IMR-90 (cell line): ENCODE measurements around the gene AGK. TPM values are rescaled to one million over a fixed set of nuclear protein-coding genes. Genes with fewer than 3 reads are reported as not detected.

Source experiments
- ATAC-seq: fragments of 200-7000 bp; cut with Tn5 transposase; 2 replicates; pipeline ENCODE4 v1.9.1; 2020; ENCODE audit warnings: low read depth, mild to moderate bottlenecking, moderate library complexity
- BruUV-seq: library from RNA; stranded (reverse); fragments of 400-500 nt; replicated peaks from 2 replicates; lab custom pipeline; 2021; lab: Mats Ljungman, UMichigan
- CTCF ChIA-PET: fragments of 300-600 bp; formaldehyde crosslinking; extraction: SDS; loops from one replicate; lab custom pipeline; 2021; ENCODE audit warnings: antibody characterized with exemption; lab: Yijun Ruan, JAX
- POLR2A ChIA-PET: fragments of 300-600 bp; sonication (Branson Sonifier 250); formaldehyde crosslinking; loops from one replicate; lab custom pipeline; 2022; ENCODE audit warnings: antibody characterized with exemption; ENCODE audit not compliant: unreplicated experiment; lab: Charles Lee
- DNase-seq: peaks from one replicate; pipeline ENCODE4 v3.0.0; 2013
- H2AFZ ChIP-seq: replicated peaks from 2 replicates; pipeline ENCODE3; 2013; ENCODE audit warnings: low read length, mild to moderate bottlenecking; ENCODE audit not compliant: poor library complexity
- H2AK5ac ChIP-seq: 2 replicates; pipeline ENCODE4 v1.6.1; 2013; ENCODE audit warnings: low read depth, low read length, inconsistent platforms
- H2AK9ac ChIP-seq: replicated peaks from 2 replicates; pipeline ENCODE3; 2013; ENCODE audit warnings: mild to moderate bottlenecking, low read depth, low read length, moderate library complexity; ENCODE audit not compliant: poor library complexity
- H2BK120ac ChIP-seq: 2 replicates; pipeline ENCODE4 v1.6.1; 2013; ENCODE audit warnings: low read depth, low read length, inconsistent platforms
- H2BK15ac ChIP-seq: 3 replicates; pipeline ENCODE4 v1.6.1; 2013; ENCODE audit warnings: low read depth, low read length, inconsistent platforms
- H2BK20ac ChIP-seq: 2 replicates; pipeline ENCODE4 v1.6.1; 2013; ENCODE audit warnings: low read depth, mild to moderate bottlenecking, inconsistent platforms, low read length, moderate library complexity
- H2BK5ac ChIP-seq: 2 replicates; pipeline ENCODE4 v1.6.1; 2013; ENCODE audit warnings: mild to moderate bottlenecking, low read depth, low read length, inconsistent platforms; ENCODE audit not compliant: poor library complexity, severe bottlenecking
- H3K14ac ChIP-seq: replicated peaks from 2 replicates; pipeline ENCODE4 v1.6.1; 2013; ENCODE audit warnings: low read depth, low read length, inconsistent platforms
- H3K18ac ChIP-seq: 2 replicates; pipeline ENCODE4 v1.6.1; 2013; ENCODE audit warnings: low read depth, low read length, control low read depth
- H3K23ac ChIP-seq: 2 replicates; pipeline ENCODE4 v1.6.1; 2013; ENCODE audit warnings: low read depth, low read length, inconsistent platforms
- H3K27ac ChIP-seq: 2 replicates; pipeline ENCODE4 v1.5.1; 2013; ENCODE audit warnings: mild to moderate bottlenecking, control low read depth, low read length; ENCODE audit not compliant: insufficient read depth
- H3K27me3 ChIP-seq: 2 replicates; pipeline ENCODE4 v1.6.1; 2013; ENCODE audit warnings: low read length; ENCODE audit not compliant: control insufficient read depth, insufficient read depth
- H3K36me3 ChIP-seq: 2 replicates; pipeline ENCODE4 v1.6.1; 2013; ENCODE audit warnings: low read length, mixed read lengths; ENCODE audit not compliant: control insufficient read depth, insufficient read depth
- H3K4ac ChIP-seq: 2 replicates; pipeline ENCODE4 v1.6.1; 2013; ENCODE audit warnings: low read depth, low read length, inconsistent platforms
- H3K4me1 ChIP-seq: 2 replicates; pipeline ENCODE4 v1.6.1; 2013; ENCODE audit warnings: low read length, mixed read lengths; ENCODE audit not compliant: control insufficient read depth, insufficient read depth
- H3K4me2 ChIP-seq: 2 replicates; pipeline ENCODE4 v1.6.1; 2013; ENCODE audit warnings: low read depth, mild to moderate bottlenecking, control low read depth, low read length, moderate library complexity
- H3K4me3 ChIP-seq: 2 replicates; pipeline ENCODE4 v1.5.1; 2013; ENCODE audit warnings: low read depth, mild to moderate bottlenecking, control low read depth, low read length, moderate library complexity; ENCODE audit not compliant: insufficient read depth
- H3K56ac ChIP-seq: 2 replicates; pipeline ENCODE4 v1.6.1; 2013; ENCODE audit warnings: low read length, inconsistent platforms; ENCODE audit not compliant: insufficient read depth; ENCODE audit errors: extremely low read depth
- H3K79me1 ChIP-seq, 2 experiments: 2 replicates each; pipeline ENCODE4 v1.6.1; 2013; ENCODE audit warnings: low read length in 2 of 2, inconsistent platforms in 1 of 2, low read depth in 1 of 2
- H3K9ac ChIP-seq: 2 replicates; pipeline ENCODE4 v1.6.1; 2013; ENCODE audit warnings: low read depth, low read length, control low read depth
- H3K9me1 ChIP-seq: 2 replicates; pipeline ENCODE4 v1.6.1; 2013; ENCODE audit warnings: low read length, inconsistent platforms; ENCODE audit not compliant: insufficient read depth
- H3K9me3 ChIP-seq: 2 replicates; pipeline ENCODE4 v1.6.1; 2013; ENCODE audit warnings: low read length; ENCODE audit not compliant: control insufficient read depth, insufficient read depth
- H4K20me1 ChIP-seq: 2 replicates; pipeline ENCODE4 v1.6.1; 2013; ENCODE audit warnings: low read length, inconsistent platforms; ENCODE audit not compliant: insufficient read depth
- H4K5ac ChIP-seq: 2 replicates; pipeline ENCODE4 v1.6.1; 2013; ENCODE audit warnings: mild to moderate bottlenecking, low read depth, low read length, control low read depth
- H4K8ac ChIP-seq, 2 experiments: 2 replicates each; pipeline ENCODE4 v1.6.1; 2013; ENCODE audit warnings: low read depth in 2 of 2, low read length in 2 of 2, control low read depth in 1 of 2, inconsistent platforms in 1 of 2
- H4K91ac ChIP-seq: 2 replicates; pipeline ENCODE4 v1.6.1; 2013; ENCODE audit warnings: low read depth, low read length, inconsistent platforms; ENCODE audit not compliant: insufficient read depth
- CHD1 ChIP-seq: IDR thresholded peaks from 2 replicates; pipeline ENCODE4 v1.6.1; 2012; ENCODE audit warnings: low read depth, low read length, improper control_type of control experiment
- MAZ ChIP-seq: IDR thresholded peaks from 2 replicates; pipeline ENCODE4 v1.6.1; 2012; ENCODE audit warnings: low read depth, mild to moderate bottlenecking, low read length, improper control_type of control experiment, moderate library complexity, borderline replicate concordance
- NFE2L2 ChIP-seq: fragments of 150-350 bp; IDR thresholded peaks from 2 replicates; pipeline ENCODE4 v1.6.1; 2016; ENCODE audit warnings: low read depth, mild to moderate bottlenecking, low read length
- SMC3 ChIP-seq: fragments of 150-350 bp; IDR thresholded peaks from 2 replicates; pipeline ENCODE4 v1.6.1; 2016; ENCODE audit warnings: low read depth, mild to moderate bottlenecking, antibody characterized with exemption, low read length, moderate library complexity
- WGBS, 2 experiments: methylation state at CpG; one replicate each; pipeline versions ENCODE4 v1.1.5 to v1.1.7; 2013; ENCODE audit warnings: missing lambda C conversion rate in 2 of 2; ENCODE audit not compliant: insufficient read length in 1 of 2; ENCODE audit errors: extremely low coverage in 2 of 2; 5-methylcytosine and 5-hydroxymethylcytosine counted together
- dilution Hi-C: fragments of 300-500 bp; cut with HindIII; formaldehyde crosslinking; loops from one replicate; pipeline ENCODE4 v1.14.3; 2018; ENCODE audit warnings: low sequenced_read_pairs; ENCODE audit not compliant: unreplicated experiment
- in situ Hi-C: fragments of 300-500 bp; cut with MboI; formaldehyde crosslinking; loops from 3 replicates; pipeline ENCODE4 v1.14.3; 2019; ENCODE audit warnings: low sequenced_read_pairs, inconsistent platforms, mixed read lengths
- intact Hi-C: fragments of 100-400 bp; cut with micrococcal nuclease; formaldehyde crosslinking; loops from 2 replicates; pipeline ENCODE4 v1.10.0; 2022
- polyA plus RNA-seq, 3 experiments: library from polyadenylated mRNA; depleted of rRNA; stranded (reverse); fragments of >200 nt; gene quantifications; 2 replicates each; pipeline ENCODE4 v1.2.3, GENCODE V29; 2012; ENCODE audit warnings: low replicate concordance in 1 of 3
- total RNA-seq: library from RNA; depleted of rRNA; stranded (reverse); fragments of >200 nt; gene quantifications from 2 replicates; pipeline ENCODE4 v1.2.3, GENCODE V29; 2012

Gene AGK
- total and polyA plus RNA-seq, 2 of the 4 experiments (the other 2 are of a cell fraction): 35.5 to 37.3 TPM

DNA sequence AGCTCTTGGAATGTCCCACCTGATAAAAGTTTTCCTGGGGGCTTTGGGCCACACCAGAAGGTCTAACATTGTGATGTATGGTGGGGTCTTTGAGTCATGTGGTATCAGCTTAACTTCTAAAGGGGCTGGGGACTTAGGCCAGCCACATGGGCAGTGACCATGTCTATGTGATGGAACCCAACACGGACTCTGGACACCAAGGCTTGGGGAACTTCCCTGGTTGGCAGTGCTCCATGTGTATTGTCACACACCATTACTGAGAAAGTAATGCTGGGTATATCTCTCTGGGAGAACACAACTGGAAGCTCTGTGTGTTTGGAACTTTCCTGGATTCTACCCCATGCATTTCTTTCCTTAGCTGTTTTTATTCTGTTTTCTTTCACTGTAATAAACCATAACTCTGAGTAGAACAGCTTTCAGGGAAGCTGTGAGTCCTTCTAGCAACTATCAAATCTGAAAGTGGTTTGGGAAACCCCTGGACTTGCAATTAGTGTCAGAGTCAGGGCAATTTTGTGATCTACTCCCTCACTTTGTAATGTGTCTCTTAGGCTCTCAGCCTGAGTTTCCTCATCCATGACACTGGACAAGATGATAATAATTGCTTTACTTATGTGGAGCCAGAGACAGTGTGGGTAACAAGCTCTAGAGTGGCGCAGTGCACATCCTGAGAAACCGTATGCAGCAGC lies 28.4 kb upstream of the AGK start:
- intact Hi-C loops (no loop called here), dilution Hi-C loops (no loop called here), in situ Hi-C loops (no loop called here)
- Histone ChIP-seq H3K27me3 (peaks cover 4% of the 10 kb centered on the region), H3K23ac (no peak overlapping the region), H2AK5ac (no peak overlapping the region), H3K79me1 (no peaks in the 10 kb centered on the region), H2AFZ (no peak overlapping the region), H3K56ac (no peak overlapping the region), H3K36me3 (no peaks in the 10 kb centered on the region), H3K4me2 (no peak overlapping the region), H2AK9ac (no peak overlapping the region), H2BK5ac (no peak overlapping the region), H3K18ac (no peak overlapping the region), H4K91ac (no peak overlapping the region), H3K4me1 (no peaks in the 10 kb centered on the region), H2BK20ac (no peak overlapping the region), H3K9me1 (no peaks in the 10 kb centered on the region), H3K9ac (no peak overlapping the region), H3K4ac (no peak overlapping the region), H3K14ac (no peak overlapping the region), H4K8ac (no peak overlapping the region), H4K5ac (no peak overlapping the region), H3K27ac (no peak overlapping the region), H4K20me1 (no peaks in the 10 kb centered on the region), H2BK15ac (no peak overlapping the region), H3K9me3 (no peaks in the 10 kb centered on the region), H3K4me3 (no peak overlapping the region), H2BK120ac (no peak overlapping the region)
- no TSS peak for BruUV-seq
- WGBS, 2 experiments: no CpG with 5 or more reads among the region's 3 CpGs
- ChIA-PET CTCF (interaction anchor here (1.1 kb wide), 1 partner anchor 19 kb away, joined by 3 read pairs; no protein-coding TSS in a partner anchor), POLR2A (no interaction called here)
- ATAC-seq: no peak
- no peak for DNase-seq
- no peak for TF ChIP-seq SMC3
- TF ChIP-seq CHD1: no peak
- TF ChIP-seq MAZ: no peak
- TF ChIP-seq NFE2L2: no peak
